PC-9 (cell line): ENCODE results near the gene ADAMTS7. TPM values are rescaled to one million over a fixed set of nuclear protein-coding genes. Genes with fewer than 3 reads are reported as not detected.
"Not testable (repeated sequence)": the region's sequence is repeated elsewhere in the genome, so short reads cannot be mapped to it uniquely, and the experiment has no call there.

ENCODE experiments used
- BruUV-seq: library from RNA; stranded (reverse); fragments of 400-500 nt; replicated peaks from 2 replicates; lab custom pipeline; 2021; lab: Mats Ljungman, UMichigan
- CTCF ChIA-PET: fragments of 300-600 bp; sonication (Branson Sonifier 250); formaldehyde crosslinking; loops from one replicate; lab custom pipeline; 2022; ENCODE audit warnings: antibody characterized with exemption; lab: Charles Lee
- POLR2A ChIA-PET: fragments of 300-600 bp; sonication (Branson Sonifier 250); formaldehyde crosslinking; loops from one replicate; lab custom pipeline; 2022; ENCODE audit warnings: antibody characterized with exemption; ENCODE audit not compliant: unreplicated experiment; lab: Charles Lee
- DNase-seq, 2 experiments: peaks; one replicate each; pipeline versions ENCODE4 v3.0.0 to v3.0.0-alpha.2; 2015 to 2022; ENCODE audit warnings: mixed read lengths in 1 of 2
- H2AFZ ChIP-seq: fragments of 200-600 bp; sonication (generic); 2 replicates; pipeline ENCODE4 v1.8.1; 2017; ENCODE audit warnings: antibody characterized with exemption
- H3F3A ChIP-seq: fragments of 200-600 bp; sonication (generic); 2 replicates; pipeline ENCODE4 v1.8.1; 2017; ENCODE audit warnings: antibody characterized with exemption, mild to moderate bottlenecking, low read depth; ENCODE audit not compliant: insufficient read depth
- H3K27ac ChIP-seq: fragments of 200-600 bp; sonication (generic); 2 replicates; pipeline ENCODE4 v1.6.1; 2016; ENCODE audit warnings: mixed run types
- H3K27me3 ChIP-seq: fragments of 200-600 bp; sonication (generic); 2 replicates; pipeline ENCODE4 v1.6.1; 2016; ENCODE audit warnings: low read depth, mixed run types; ENCODE audit not compliant: insufficient read depth
- H3K36me3 ChIP-seq: fragments of 200-600 bp; sonication (generic); 2 replicates; pipeline ENCODE4 v1.6.1; 2016; ENCODE audit warnings: low read depth, mixed run types
- H3K4me1 ChIP-seq: fragments of 200-600 bp; sonication (generic); replicated peaks from 2 replicates; pipeline ENCODE4 v1.6.1; 2016; ENCODE audit warnings: mixed run types; ENCODE audit not compliant: insufficient read depth
- H3K4me2 ChIP-seq: fragments of 200-600 bp; sonication (generic); 2 replicates; pipeline ENCODE4 v1.6.1; 2017; ENCODE audit warnings: mixed run types
- H3K4me3 ChIP-seq: fragments of 200-600 bp; sonication (generic); 2 replicates; pipeline ENCODE4 v1.6.1; 2016; ENCODE audit warnings: mixed run types
- H3K79me2 ChIP-seq: fragments of 200-600 bp; sonication (generic); 2 replicates; pipeline ENCODE4 v1.6.1; 2017; ENCODE audit warnings: low read depth, mixed run types
- H3K9me2 ChIP-seq: fragments of 200-600 bp; sonication (generic); 2 replicates; pipeline ENCODE4 v1.8.1; 2017; ENCODE audit warnings: mild to moderate bottlenecking; ENCODE audit not compliant: insufficient read depth
- H3K9me3 ChIP-seq: fragments of 200-600 bp; sonication (generic); 2 replicates; pipeline ENCODE4 v1.8.1; 2016; ENCODE audit warnings: low read depth; ENCODE audit not compliant: insufficient read depth
- H4K20me1 ChIP-seq: fragments of 200-600 bp; sonication (generic); 2 replicates; pipeline ENCODE4 v1.8.1; 2017; ENCODE audit not compliant: insufficient read depth
- EZH2 ChIP-seq: fragments of 200-600 bp; sonication (generic); IDR thresholded peaks from 2 replicates; pipeline ENCODE4 v1.8.0; 2017; ENCODE audit warnings: antibody characterized with exemption, low read depth
- intact Hi-C: fragments of 100-400 bp; cut with micrococcal nuclease; formaldehyde crosslinking; loops from one replicate; pipeline ENCODE4 v1.10.0; 2022; ENCODE audit not compliant: unreplicated experiment
- total RNA-seq: library from RNA; stranded (reverse); gene quantifications from 2 replicates; pipeline ENCODE4 v1.2.3, GENCODE V29; 2021
- TF ChIP-seq, protein P1 (sequence below): fragments of 200-600 bp; sonication (generic); conservative IDR thresholded peaks from 2 replicates; pipeline ENCODE4 v1.6.1; 2017; ENCODE audit warnings: mixed run types, antibody characterized with exemption, mild to moderate bottlenecking, moderate library complexity

The ADAMTS7 gene
- total RNA-seq, 1 experiment from 2014 or later: 1.3 TPM

DNA sequence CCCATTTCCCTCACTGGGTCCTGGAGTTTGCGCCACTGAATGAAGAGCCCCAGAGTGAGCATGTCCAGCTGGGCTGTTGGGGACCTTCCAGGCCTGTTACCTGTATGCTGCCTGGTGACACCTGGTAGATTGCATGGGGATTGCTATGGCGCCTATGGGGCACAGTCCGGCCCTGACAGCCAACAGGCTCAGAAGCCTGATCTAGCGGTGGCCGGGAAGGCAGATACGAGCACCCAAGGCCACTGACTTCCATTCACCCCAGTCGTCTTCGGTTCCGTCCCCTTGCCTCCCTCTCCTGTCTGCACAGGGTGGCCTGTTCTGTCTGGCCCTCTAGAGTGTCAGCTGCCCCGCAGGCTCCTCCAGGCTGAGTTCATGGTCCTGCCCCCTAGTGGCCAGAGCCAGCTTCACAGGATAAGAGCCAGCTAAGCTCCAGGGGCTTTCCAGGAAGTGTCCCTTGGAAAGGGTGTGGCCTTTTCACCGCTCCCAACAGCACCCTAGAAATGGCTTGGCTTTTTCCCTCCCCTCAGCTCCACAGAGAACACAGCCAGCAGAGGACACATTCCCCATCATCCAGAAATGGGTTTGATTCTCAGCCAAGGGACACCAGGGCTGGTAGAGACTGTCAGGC, 73.2 kb downstream of the ADAMTS7 start:
- H3K4me2 ChIP-seq, H4K20me1 ChIP-seq, H3K36me3 ChIP-seq, H3K4me1 ChIP-seq, H3F3A ChIP-seq, H3K9me3 ChIP-seq, H3K9me2 ChIP-seq, intact Hi-C loops, BruUV-seq, H3K4me3 ChIP-seq, H3K79me2 ChIP-seq, H3K27ac ChIP-seq, H2AFZ ChIP-seq: not testable (repeated sequence)
- DNase-seq: peak; percentile 43 to 71
- ChIA-PET CTCF (interaction anchor here (0.6 to 0.7 kb wide), 2 partner anchors 31 to 173 kb away, joined by 4 to 6 read pairs; no protein-coding TSS in a partner anchor), POLR2A (interaction anchor here (0.6 kb wide), 1 partner anchor 135 kb away, joined by 23 read pairs; the partner anchor contains the start of gene MORF4L1)
- H3K27me3 ChIP-seq: peaks cover 14% of the 10 kb centered on the region; the same call in 1 of the 2 replicates
- TF ChIP-seq, protein P1, sequence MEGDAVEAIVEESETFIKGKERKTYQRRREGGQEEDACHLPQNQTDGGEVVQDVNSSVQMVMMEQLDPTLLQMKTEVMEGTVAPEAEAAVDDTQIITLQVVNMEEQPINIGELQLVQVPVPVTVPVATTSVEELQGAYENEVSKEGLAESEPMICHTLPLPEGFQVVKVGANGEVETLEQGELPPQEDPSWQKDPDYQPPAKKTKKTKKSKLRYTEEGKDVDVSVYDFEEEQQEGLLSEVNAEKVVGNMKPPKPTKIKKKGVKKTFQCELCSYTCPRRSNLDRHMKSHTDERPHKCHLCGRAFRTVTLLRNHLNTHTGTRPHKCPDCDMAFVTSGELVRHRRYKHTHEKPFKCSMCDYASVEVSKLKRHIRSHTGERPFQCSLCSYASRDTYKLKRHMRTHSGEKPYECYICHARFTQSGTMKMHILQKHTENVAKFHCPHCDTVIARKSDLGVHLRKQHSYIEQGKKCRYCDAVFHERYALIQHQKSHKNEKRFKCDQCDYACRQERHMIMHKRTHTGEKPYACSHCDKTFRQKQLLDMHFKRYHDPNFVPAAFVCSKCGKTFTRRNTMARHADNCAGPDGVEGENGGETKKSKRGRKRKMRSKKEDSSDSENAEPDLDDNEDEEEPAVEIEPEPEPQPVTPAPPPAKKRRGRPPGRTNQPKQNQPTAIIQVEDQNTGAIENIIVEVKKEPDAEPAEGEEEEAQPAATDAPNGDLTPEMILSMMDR: peak; percentile 80

DNA sequence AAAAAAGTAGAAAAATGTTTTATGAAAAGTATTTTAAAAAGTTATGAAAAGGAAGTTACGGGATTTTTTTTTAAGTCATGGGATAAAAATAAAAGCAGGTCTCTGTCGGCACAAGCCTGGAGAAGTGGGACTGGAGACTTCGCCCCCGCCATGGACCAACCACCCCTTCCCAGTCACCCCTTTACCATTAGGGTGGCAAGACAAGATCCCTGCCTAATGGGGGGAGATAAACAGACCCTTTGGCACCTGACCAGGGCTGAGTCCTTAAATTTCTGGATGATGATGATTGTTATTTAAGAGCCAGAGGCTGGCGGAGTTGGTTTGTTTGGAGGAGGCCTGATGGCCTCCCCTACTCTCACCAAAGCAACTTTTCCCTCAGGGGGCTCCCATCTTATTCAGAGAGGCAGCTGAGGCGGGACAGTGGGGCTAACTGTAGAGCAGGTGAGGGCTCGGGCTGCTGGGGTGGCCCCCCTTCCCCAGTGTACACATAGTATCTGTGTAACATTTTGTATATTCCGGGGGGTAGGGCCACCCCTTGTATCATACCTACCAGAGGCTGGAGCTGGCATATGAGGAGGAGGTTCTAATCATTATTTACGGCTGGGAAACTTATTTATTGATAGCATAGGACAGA, 74.0 kb downstream of the ADAMTS7 start:
- Histone ChIP-seq H3K79me2 (no peaks in the 10 kb centered on the region), H3K4me3 (no peak overlapping the region), H3K36me3 (no peaks in the 10 kb centered on the region), H3K27ac (no peak overlapping the region), H3K27me3 (peaks cover 14% of the 10 kb centered on the region; the same call in 1 of the 2 replicates), H3K9me2 (no peaks in the 10 kb centered on the region), H3K9me3 (no peaks in the 10 kb centered on the region), H2AFZ (no peak overlapping the region), H4K20me1 (no peaks in the 10 kb centered on the region), H3F3A (no peaks in the 10 kb centered on the region), H3K4me2 (no peak overlapping the region), H3K4me1 (no peaks in the 10 kb centered on the region)
- no peak for DNase-seq
- CTCF ChIA-PET: interaction anchor here (0.6 kb wide), 1 partner anchor 826 kb away, joined by 9 read pairs; no protein-coding TSS in a partner anchor
- no peak for TF ChIP-seq EZH2
- TF ChIP-seq, protein P1: no peak
- no TSS peak for BruUV-seq
- POLR2A ChIA-PET: no interaction called here
- intact Hi-C loops: no loop called here

DNA sequence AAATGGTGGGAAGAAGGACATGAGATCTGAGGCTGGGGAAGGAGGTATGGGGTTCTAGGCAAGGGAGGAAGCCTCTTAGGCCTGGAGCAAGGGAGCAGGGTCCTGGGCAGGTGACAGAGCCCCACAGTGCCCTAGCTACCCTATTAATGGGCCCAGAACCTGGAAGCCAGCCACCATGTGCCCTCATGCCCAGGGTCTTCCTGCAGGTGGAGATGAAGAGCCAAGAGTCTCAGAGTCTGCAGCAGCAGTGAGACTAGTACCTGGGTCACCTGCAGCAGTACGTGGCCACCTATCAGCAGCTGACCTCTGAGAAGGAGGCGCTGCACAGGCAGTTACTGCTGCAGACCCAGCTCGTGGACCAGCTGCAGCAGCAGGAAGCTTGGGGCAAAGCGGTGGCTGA, 75.0 kb downstream of the ADAMTS7 start:
- H3K27me3 ChIP-seq: peaks cover 18% of the 10 kb centered on the region
- H3K36me3 ChIP-seq, H3K4me2 ChIP-seq, intact Hi-C loops, H2AFZ ChIP-seq, H3K9me2 ChIP-seq, H3K27ac ChIP-seq, H3K4me1 ChIP-seq, DNase-seq, H4K20me1 ChIP-seq, H3K9me3 ChIP-seq, CTCF ChIA-PET, H3K79me2 ChIP-seq, H3K4me3 ChIP-seq, POLR2A ChIA-PET, H3F3A ChIP-seq, BruUV-seq: not testable (repeated sequence)
